Ishikawa (cell line): ENCODE data around the gene MDFIC.

Source experiments
- CEBPB ChIP-seq: IDR thresholded peaks from 2 replicates; pipeline ENCODE4 v1.6.1; 2012
- CREB1 ChIP-seq: IDR thresholded peaks from 2 replicates; pipeline ENCODE4 v1.6.1; 2012; ENCODE audit warnings: low read depth
- EGR1 ChIP-seq: IDR thresholded peaks from 2 replicates; pipeline ENCODE4 v1.6.1; 2012
- EP300 ChIP-seq: IDR thresholded peaks from 2 replicates; pipeline ENCODE4 v1.6.1; 2012; ENCODE audit warnings: borderline replicate concordance
- FOXM1 ChIP-seq: IDR thresholded peaks from 2 replicates; pipeline ENCODE4 v1.6.1; 2012; ENCODE audit warnings: low read depth, borderline replicate concordance
- NFIC ChIP-seq: IDR thresholded peaks from 2 replicates; pipeline ENCODE4 v1.6.1; 2012
- RAD21 ChIP-seq: IDR thresholded peaks from 2 replicates; pipeline ENCODE4 v1.6.1; 2012; ENCODE audit warnings: low read depth
- REST ChIP-seq: IDR thresholded peaks from 2 replicates; pipeline ENCODE4 v1.6.1; 2012; ENCODE audit warnings: low read depth, mild to moderate bottlenecking
- TAF1 ChIP-seq: IDR thresholded peaks from 2 replicates; pipeline ENCODE4 v1.6.1; 2012; ENCODE audit warnings: low read depth, mild to moderate bottlenecking
- TCF12 ChIP-seq: IDR thresholded peaks from 2 replicates; pipeline ENCODE4 v1.6.1; 2012; ENCODE audit warnings: low read depth
- TEAD4 ChIP-seq: IDR thresholded peaks from 2 replicates; pipeline ENCODE4 v1.6.1; 2012
- USF1 ChIP-seq: IDR thresholded peaks from 2 replicates; pipeline ENCODE4 v1.6.1; 2012
- YY1 ChIP-seq: IDR thresholded peaks from 2 replicates; pipeline ENCODE4 v1.6.1; 2012; ENCODE audit warnings: low read depth
- ZBTB7A ChIP-seq: IDR thresholded peaks from 2 replicates; pipeline ENCODE4 v1.6.1; 2012; ENCODE audit warnings: low read depth
- TF ChIP-seq, protein P1 (sequence below): IDR thresholded peaks from 2 replicates; pipeline ENCODE4 v1.6.1; 2012

Gene MDFIC

GRCh38 chr7:115059321-115059720 is 137.4 kb downstream of the MDFIC start:
- no peak for TF ChIP-seq CEBPB
- no peak for TF ChIP-seq TCF12
- TF ChIP-seq CREB1: no peak
- no peak for TF ChIP-seq REST
- TF ChIP-seq TAF1: no peak
- TF ChIP-seq FOXM1: no peak
- TF ChIP-seq, protein P1, sequence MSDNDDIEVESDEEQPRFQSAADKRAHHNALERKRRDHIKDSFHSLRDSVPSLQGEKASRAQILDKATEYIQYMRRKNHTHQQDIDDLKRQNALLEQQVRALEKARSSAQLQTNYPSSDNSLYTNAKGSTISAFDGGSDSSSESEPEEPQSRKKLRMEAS: no peak
- TF ChIP-seq RAD21: no peak
- TF ChIP-seq YY1: no peak
- no peak for TF ChIP-seq NFIC
- no peak for TF ChIP-seq USF1
- TF ChIP-seq TEAD4: no peak
- TF ChIP-seq ZBTB7A: no peak
- no peak for TF ChIP-seq EGR1
- no peak for TF ChIP-seq EP300

GRCh38 chr7:115060095-115060870 is 138.4 kb downstream of the MDFIC start:
- TF ChIP-seq YY1 (no peak), CEBPB (no peak), REST (no peak), EP300 (no peak), TAF1 (no peak), NFIC (no peak), TCF12 (no peak), USF1 (no peak), ZBTB7A (no peak)

DNA sequence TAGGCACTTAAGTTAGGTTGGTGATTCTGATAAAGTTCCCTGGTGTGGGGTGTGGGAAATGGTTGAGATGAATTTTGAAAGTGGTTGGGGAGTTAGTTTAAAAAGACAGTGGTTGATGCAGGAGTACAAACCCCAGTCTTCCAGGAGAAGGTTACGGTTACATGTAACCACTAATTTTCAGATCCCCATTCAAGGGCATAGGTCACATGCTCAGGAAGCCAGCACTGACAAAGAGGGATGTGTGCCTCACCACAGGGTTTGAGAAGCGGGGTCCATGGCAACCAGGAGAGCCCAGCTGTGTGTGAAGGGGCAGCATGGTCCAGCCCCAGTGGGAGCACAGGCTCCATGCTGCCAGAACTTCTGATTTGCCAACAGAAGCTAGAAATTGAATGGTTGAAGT is 144.2 kb downstream of the MDFIC start:
- no peak for TF ChIP-seq EGR1
- TF ChIP-seq TAF1: no peak
- no peak for TF ChIP-seq EP300
- TF ChIP-seq, protein P1: no peak
- no peak for TF ChIP-seq RAD21
- no peak for TF ChIP-seq REST
- no peak for TF ChIP-seq ZBTB7A
- TF ChIP-seq USF1: no peak
- no peak for TF ChIP-seq TEAD4
- no peak for TF ChIP-seq TCF12
- TF ChIP-seq CREB1: no peak
- TF ChIP-seq YY1: no peak
- TF ChIP-seq CEBPB: no peak
- no peak for TF ChIP-seq FOXM1
- no peak for TF ChIP-seq NFIC

- TF ChIP-seq USF1: no peak
- no peak for TF ChIP-seq ZBTB7A
- no peak for TF ChIP-seq EGR1
- TF ChIP-seq NFIC: no peak
- TF ChIP-seq FOXM1: no peak
- TF ChIP-seq REST: no peak
- no peak for TF ChIP-seq TCF12
- no peak for TF ChIP-seq TAF1
- TF ChIP-seq CREB1: no peak
- no peak for TF ChIP-seq RAD21
- no peak for TF ChIP-seq TEAD4
- no peak for TF ChIP-seq EP300
These were observed 144.7 kb downstream of the MDFIC start for GRCh38 chr7:115066634-115067033.
